OCI-LY3 (cell line): ENCODE results near the gene RHBDD2.

Experiments
- EZH2phosphoT487 ChIP-seq: fragments of 200-600 bp; shearing (Covaris generic); IDR thresholded peaks from 2 replicates; pipeline ENCODE4 v1.6.1; 2018; ENCODE audit warnings: antibody characterized with exemption, mixed run types, low read depth
- TF ChIP-seq, protein P1 (sequence below): fragments of 200-600, 300-600 bp; sonication (generic); IDR thresholded peaks from 2 replicates; pipeline ENCODE4 v1.5.1; 2014; ENCODE audit warnings: antibody characterized with exemption, low read length, low read depth

DNA sequence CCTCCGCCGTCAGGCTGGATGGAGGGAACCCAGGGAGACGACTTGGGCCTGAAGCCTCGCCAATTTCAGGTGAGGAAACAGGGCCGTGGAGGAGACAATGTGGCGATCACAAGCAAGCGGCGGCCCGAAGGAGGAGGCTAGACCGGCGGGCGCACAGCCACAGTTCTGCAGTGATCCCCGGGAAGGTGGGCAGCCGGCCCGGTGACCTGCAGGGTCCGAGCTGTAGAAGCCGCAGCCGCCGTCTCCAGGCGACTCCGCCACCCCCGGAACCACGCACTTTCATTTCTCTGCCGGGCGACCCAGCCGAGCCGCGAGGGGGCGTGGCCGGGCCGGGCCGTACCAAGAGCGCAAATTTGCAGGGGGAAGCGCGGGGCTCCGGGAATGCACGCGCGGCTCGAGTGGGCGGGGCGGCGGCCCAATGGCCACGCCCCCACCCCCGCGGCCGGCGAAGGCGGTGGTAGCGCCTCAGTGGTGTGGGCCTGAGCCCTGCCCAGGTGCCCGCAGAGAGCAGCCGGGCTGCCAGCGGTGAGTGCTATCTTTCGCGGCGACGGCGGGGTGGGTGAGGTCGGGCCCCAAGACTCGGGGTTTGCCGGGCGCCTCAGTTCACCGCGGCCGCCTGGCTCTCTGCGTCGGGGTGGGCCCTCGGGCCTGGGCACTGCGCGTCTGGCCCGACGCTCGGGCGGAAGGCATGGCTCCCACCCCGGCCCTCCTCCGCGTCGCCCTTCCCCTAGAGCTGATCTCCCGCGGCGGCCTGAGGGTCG lies 36.0 kb downstream of the RHBDD2 start, which contains the start of gene POR:
- TF ChIP-seq, protein P1, sequence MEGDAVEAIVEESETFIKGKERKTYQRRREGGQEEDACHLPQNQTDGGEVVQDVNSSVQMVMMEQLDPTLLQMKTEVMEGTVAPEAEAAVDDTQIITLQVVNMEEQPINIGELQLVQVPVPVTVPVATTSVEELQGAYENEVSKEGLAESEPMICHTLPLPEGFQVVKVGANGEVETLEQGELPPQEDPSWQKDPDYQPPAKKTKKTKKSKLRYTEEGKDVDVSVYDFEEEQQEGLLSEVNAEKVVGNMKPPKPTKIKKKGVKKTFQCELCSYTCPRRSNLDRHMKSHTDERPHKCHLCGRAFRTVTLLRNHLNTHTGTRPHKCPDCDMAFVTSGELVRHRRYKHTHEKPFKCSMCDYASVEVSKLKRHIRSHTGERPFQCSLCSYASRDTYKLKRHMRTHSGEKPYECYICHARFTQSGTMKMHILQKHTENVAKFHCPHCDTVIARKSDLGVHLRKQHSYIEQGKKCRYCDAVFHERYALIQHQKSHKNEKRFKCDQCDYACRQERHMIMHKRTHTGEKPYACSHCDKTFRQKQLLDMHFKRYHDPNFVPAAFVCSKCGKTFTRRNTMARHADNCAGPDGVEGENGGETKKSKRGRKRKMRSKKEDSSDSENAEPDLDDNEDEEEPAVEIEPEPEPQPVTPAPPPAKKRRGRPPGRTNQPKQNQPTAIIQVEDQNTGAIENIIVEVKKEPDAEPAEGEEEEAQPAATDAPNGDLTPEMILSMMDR = no peak
- no peak for TF ChIP-seq EZH2phosphoT487
